Measurements from ENCODE around the gene PRRC2A. TPM values are rescaled to one million over a fixed set of nuclear protein-coding genes. Genes with fewer than 3 reads are reported as not detected.

Gene PRRC2A
- polyA plus RNA-seq, 2 of the 4 experiments (the other 2 are of a cell fraction), result 28.0 to 61.1 TPM

DNA sequence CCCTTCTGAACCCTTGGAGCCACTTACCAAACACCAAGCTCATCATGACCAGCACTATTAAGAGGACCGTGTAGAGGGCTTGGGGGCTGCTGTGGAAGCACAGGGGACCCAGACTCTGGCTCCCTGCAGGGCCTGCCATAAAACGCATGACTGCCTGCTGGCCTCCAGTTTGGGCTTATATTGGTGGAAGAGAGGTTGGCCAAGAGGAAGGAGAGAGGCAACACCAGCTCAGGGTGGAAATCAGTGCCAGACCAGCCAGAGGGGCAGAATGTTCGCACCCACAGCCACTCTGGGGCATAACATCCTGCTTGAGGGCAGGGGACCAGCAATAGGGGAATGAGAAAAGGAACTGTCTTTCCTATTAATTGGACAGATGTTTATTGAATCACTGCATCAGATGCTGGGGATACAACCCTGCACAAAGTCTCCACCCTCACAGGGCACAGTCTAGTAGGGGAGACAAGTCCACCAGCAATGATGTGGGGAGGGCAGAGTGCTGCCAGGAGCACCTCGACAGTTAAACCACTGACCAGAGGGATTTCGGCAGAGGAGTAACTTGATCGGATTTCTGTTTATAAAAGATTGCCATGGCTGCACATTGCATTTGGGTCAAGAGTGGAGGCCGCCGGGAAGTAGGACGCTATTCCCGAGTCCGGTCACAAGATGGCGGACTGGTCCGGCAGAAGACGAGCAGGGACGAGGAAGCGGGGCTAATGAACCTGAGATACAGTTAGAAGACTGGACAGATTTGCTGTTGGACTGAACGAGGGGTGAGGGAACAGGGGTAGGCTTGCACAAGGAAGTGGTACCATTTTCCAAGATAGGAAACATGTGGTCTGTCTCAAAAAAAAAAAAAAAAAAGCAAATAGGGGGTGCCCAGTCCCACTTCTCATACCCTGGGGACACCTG is 60.0 kb downstream of the PRRC2A start, which contains the start of gene LY6G5C (continued):
- TF ChIP-seq, protein P1, sequence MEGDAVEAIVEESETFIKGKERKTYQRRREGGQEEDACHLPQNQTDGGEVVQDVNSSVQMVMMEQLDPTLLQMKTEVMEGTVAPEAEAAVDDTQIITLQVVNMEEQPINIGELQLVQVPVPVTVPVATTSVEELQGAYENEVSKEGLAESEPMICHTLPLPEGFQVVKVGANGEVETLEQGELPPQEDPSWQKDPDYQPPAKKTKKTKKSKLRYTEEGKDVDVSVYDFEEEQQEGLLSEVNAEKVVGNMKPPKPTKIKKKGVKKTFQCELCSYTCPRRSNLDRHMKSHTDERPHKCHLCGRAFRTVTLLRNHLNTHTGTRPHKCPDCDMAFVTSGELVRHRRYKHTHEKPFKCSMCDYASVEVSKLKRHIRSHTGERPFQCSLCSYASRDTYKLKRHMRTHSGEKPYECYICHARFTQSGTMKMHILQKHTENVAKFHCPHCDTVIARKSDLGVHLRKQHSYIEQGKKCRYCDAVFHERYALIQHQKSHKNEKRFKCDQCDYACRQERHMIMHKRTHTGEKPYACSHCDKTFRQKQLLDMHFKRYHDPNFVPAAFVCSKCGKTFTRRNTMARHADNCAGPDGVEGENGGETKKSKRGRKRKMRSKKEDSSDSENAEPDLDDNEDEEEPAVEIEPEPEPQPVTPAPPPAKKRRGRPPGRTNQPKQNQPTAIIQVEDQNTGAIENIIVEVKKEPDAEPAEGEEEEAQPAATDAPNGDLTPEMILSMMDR (IDR thresholded peaks at IDR 0.05), result peak; percentile 70
- TF ChIP-seq HOXB5 (CRISPR knock-in tag; IDR thresholded peaks at IDR 0.05), result no peak
- TF ChIP-seq TP53 (CRISPR knock-in tag; IDR thresholded peaks at IDR 0.05), result no peak

DNA sequence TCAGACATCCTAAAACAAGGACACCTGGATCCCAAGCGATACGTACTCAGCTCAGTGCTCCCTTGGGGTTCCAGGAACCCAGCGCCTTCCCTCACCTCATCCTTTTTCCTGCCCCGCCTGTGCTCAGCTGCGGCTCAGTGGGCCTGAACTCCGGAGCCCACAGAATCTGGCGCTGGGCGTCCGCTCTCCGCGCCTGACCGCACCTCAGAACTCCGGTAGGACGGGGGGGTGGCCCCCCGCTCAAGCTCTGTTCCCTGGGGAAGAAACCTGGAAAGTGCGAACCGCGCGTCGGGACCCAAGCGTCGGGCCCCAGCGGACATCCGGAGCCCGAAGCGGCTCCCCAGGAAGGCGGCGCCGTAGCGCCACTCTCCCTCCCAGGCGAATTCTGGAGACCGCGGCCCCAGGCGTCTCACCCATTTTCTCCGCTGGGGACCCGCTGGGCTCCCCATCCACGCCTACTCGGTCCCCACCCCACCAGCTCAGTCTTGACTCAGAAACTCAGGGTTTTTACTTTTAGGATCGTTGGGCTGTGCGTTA is 60.7 kb downstream of the PRRC2A start:
- H3K4me3 ChIP-seq, result peak overlapping the region; percentile 22; the same call in 2 of the 3 replicates
- POLR2A ChIA-PET, result interaction anchor here (0.7 to 1.0 kb wide), 2 partner anchors 134 to 149 kb away, joined by 3 to 7 read pairs; partner anchors contain the start of genes HSPA1A and HSPA1L
- TF ChIP-seq NFE2L2 (conservative IDR thresholded peaks at IDR 0.05; ENCODE audit: low read length) (no peak), POLR2A (IDR thresholded peaks at IDR 0.05; ENCODE audit: low read length) (no peak), HOXB13 (CRISPR knock-in tag; IDR thresholded peaks at IDR 0.05; ENCODE audit: low read depth) (no peak), MYC (IDR thresholded peaks at IDR 0.05; ENCODE audit: borderline replicate concordance, low read length) (no peak), PHF8 (IDR thresholded peaks at IDR 0.05; ENCODE audit: borderline replicate concordance, low read depth) (no peak), HOXA7 (CRISPR knock-in tag; IDR thresholded peaks at IDR 0.05) (no peak), ZFP36 (IDR thresholded peaks at IDR 0.05; ENCODE audit: borderline replicate concordance, partially characterized antibody) (no peak), JUN (IDR thresholded peaks at IDR 0.05) (no peak), ZNF302 (CRISPR knock-in tag; IDR thresholded peaks at IDR 0.05) (no peak), CBX8 (IDR thresholded peaks at IDR 0.05) (no peak), CHD2 (IDR thresholded peaks at IDR 0.05; ENCODE audit: low read length, partially characterized antibody) (no peak), HEYL (CRISPR knock-in tag; IDR thresholded peaks at IDR 0.05) (no peak), KDM5A (IDR thresholded peaks at IDR 0.05) (no peak), CEBPB (IDR thresholded peaks at IDR 0.05) (no peak), MAZ (IDR thresholded peaks at IDR 0.05; ENCODE audit: borderline replicate concordance, low read depth, low read length) (no peak)
- TF ChIP-seq, protein P2, sequence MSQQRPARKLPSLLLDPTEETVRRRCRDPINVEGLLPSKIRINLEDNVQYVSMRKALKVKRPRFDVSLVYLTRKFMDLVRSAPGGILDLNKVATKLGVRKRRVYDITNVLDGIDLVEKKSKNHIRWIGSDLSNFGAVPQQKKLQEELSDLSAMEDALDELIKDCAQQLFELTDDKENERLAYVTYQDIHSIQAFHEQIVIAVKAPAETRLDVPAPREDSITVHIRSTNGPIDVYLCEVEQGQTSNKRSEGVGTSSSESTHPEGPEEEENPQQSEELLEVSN (IDR thresholded peaks at IDR 0.05; ENCODE audit: borderline replicate concordance, low read depth), result no peak
- TF ChIP-seq, protein P3, sequence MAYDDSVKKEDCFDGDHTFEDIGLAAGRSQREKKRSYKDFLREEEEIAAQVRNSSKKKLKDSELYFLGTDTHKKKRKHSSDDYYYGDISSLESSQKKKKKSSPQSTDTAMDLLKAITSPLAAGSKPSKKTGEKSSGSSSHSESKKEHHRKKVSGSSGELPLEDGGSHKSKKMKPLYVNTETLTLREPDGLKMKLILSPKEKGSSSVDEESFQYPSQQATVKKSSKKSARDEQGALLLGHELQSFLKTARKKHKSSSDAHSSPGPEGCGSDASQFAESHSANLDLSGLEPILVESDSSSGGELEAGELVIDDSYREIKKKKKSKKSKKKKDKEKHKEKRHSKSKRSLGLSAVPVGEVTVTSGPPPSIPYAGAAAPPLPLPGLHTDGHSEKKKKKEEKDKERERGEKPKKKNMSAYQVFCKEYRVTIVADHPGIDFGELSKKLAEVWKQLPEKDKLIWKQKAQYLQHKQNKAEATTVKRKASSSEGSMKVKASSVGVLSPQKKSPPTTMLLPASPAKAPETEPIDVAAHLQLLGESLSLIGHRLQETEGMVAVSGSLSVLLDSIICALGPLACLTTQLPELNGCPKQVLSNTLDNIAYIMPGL (CRISPR knock-in tag; IDR thresholded peaks at IDR 0.05; ENCODE audit: borderline replicate concordance), result no peak
- TF ChIP-seq, protein P4, sequence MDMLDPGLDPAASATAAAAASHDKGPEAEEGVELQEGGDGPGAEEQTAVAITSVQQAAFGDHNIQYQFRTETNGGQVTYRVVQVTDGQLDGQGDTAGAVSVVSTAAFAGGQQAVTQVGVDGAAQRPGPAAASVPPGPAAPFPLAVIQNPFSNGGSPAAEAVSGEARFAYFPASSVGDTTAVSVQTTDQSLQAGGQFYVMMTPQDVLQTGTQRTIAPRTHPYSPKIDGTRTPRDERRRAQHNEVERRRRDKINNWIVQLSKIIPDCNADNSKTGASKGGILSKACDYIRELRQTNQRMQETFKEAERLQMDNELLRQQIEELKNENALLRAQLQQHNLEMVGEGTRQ (IDR thresholded peaks at IDR 0.05), result no peak
- TF ChIP-seq, protein P5, sequence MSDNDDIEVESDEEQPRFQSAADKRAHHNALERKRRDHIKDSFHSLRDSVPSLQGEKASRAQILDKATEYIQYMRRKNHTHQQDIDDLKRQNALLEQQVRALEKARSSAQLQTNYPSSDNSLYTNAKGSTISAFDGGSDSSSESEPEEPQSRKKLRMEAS (IDR thresholded peaks at IDR 0.05), result no peak
- ATAC-seq (peak; percentile 47 to 62; a peak in 5 of 6 replicates), DNase-seq (ENCODE audit: low read depth in 1 of 2, low spot score in 1 of 2) (no peak), FAIRE-seq (no peak)
- H3K27ac ChIP-seq, result peak overlapping the region in 1 of 2 experiments; percentile 78; a peak in 3 of 6 replicates
- peaks cover 8% of the 10 kb centered on the region; the same call in 1 of the 3 replicates for H3K4me1 ChIP-seq
- 55% methylated on average over 28 of the region's 40 CpGs for WGBS (ENCODE audit: missing lambda C conversion rate)
- CTCF ChIA-PET, result interaction anchor here (0.6 to 4.7 kb wide), 17 partner anchors 9 to 1372 kb away, joined by 3 to 26 read pairs (median 4); partner anchors contain the start of genes DDAH2 and SKIC2
- no peaks in the 10 kb centered on the region for H3K9me3 ChIP-seq
- H3K4me2 ChIP-seq, result peak overlapping the region; percentile 59
